Hepatocyte (in vitro differentiated cells): ENCODE results near the gene TEX55. TPM values are rescaled to one million over a fixed set of nuclear protein-coding genes. Genes with fewer than 3 reads are reported as not detected.
"Not testable (repeated sequence)": the region's sequence is repeated elsewhere in the genome, so short reads cannot be mapped to it uniquely, and the experiment has no call there.

Experiments used
- DNase-seq: peaks from one replicate; pipeline ENCODE4 v3.0.0-alpha.2; 2016; ENCODE audit warnings: low spot score
- H2AFZ ChIP-seq: fragments of 200-600 bp; sonication (generic); 2 replicates; pipeline ENCODE4 v1.6.0; 2016; ENCODE audit warnings: antibody characterized with exemption, mild to moderate bottlenecking
- H3K27ac ChIP-seq: fragments of 200-600 bp; sonication (generic); 2 replicates; pipeline ENCODE4 v1.5.1; 2016; ENCODE audit warnings: mild to moderate bottlenecking
- H3K27me3 ChIP-seq: fragments of 200-600 bp; sonication (generic); 2 replicates; pipeline ENCODE4 v1.6.1; 2016
- H3K36me3 ChIP-seq: fragments of 200-600 bp; sonication (generic); replicated peaks from 2 replicates; pipeline ENCODE4 v1.5.1; 2016; ENCODE audit warnings: low read depth; ENCODE audit not compliant: insufficient read depth
- H3K4me1 ChIP-seq: fragments of 200-600 bp; sonication (generic); 2 replicates; pipeline ENCODE4 v1.5.1; 2016; ENCODE audit warnings: mild to moderate bottlenecking, moderate library complexity; ENCODE audit not compliant: insufficient read depth
- H3K4me2 ChIP-seq: fragments of 200-600 bp; sonication (generic); 2 replicates; pipeline ENCODE4 v1.6.0; 2016
- H3K4me3 ChIP-seq: fragments of 200-600 bp; sonication (generic); 2 replicates; pipeline ENCODE4 v1.5.1; 2016; ENCODE audit warnings: mild to moderate bottlenecking
- H3K79me2 ChIP-seq: fragments of 200-600 bp; sonication (generic); 2 replicates; pipeline ENCODE4 v1.6.0; 2017; ENCODE audit warnings: mild to moderate bottlenecking
- H3K9me2 ChIP-seq: fragments of 200-600 bp; sonication (generic); replicated peaks from 2 replicates; pipeline ENCODE4 v1.6.0; 2017; ENCODE audit warnings: mild to moderate bottlenecking; ENCODE audit not compliant: insufficient read depth
- H3K9me3 ChIP-seq: fragments of 200-600 bp; sonication (generic); 2 replicates; pipeline ENCODE4 v1.5.1; 2016; ENCODE audit warnings: low read depth, mild to moderate bottlenecking
- H4K20me1 ChIP-seq: fragments of 200-600 bp; sonication (generic); 2 replicates; pipeline ENCODE4 v1.6.0; 2016; ENCODE audit warnings: mild to moderate bottlenecking; ENCODE audit not compliant: insufficient read depth, poor library complexity, severe bottlenecking
- CTCF ChIP-seq: fragments of 200-600 bp; sonication (generic); IDR thresholded peaks from 2 replicates; pipeline ENCODE4 v1.5.1; 2016; ENCODE audit warnings: antibody characterized with exemption, mild to moderate bottlenecking; ENCODE audit not compliant: poor library complexity
- EZH2 ChIP-seq: fragments of 200-600 bp; sonication (generic); IDR thresholded peaks from 2 replicates; pipeline ENCODE4 v1.6.1; 2016; ENCODE audit warnings: antibody characterized with exemption, mild to moderate bottlenecking, borderline replicate concordance
- EZH2phosphoT487 ChIP-seq: fragments of 200-600 bp; sonication (generic); IDR thresholded peaks from one replicate; pipeline ENCODE4 v1.6.1; 2018; ENCODE audit warnings: antibody characterized with exemption, mild to moderate bottlenecking, low read depth, moderate library complexity; ENCODE audit not compliant: unreplicated experiment, severe bottlenecking
- WGBS: methylation state at CpG from one replicate; pipeline ENCODE4 v1.1.6; 2016; ENCODE audit warnings: low lambda C conversion rate; ENCODE audit errors: missing lambda C conversion rate; 5-methylcytosine and 5-hydroxymethylcytosine counted together
- polyA plus RNA-seq: library from polyadenylated mRNA; unstranded; fragments of >200 nt; fragmentation: Nextera tagmentation; extraction: Ambion mirVana; gene quantifications from 2 replicates; pipeline ENCODE4 v1.2.1, GENCODE V29; 2016
- total RNA-seq: library from RNA; depleted of rRNA; stranded (reverse); fragments of >200 nt; gene quantifications from 2 replicates; pipeline ENCODE4 v1.2.3, GENCODE V29; 2014

The TEX55 gene
- total and polyA plus RNA-seq, 2 experiments from 2014 or later: not detected

- Histone ChIP-seq H3K27me3 (no peaks in the 10 kb centered on the region), H3K4me3 (no peak overlapping the region), H3K9me2 (no peaks in the 10 kb centered on the region), H3K4me1 (no peaks in the 10 kb centered on the region), H3K79me2 (no peaks in the 10 kb centered on the region), H3K4me2 (no peak overlapping the region), H3K36me3 (no peaks in the 10 kb centered on the region), H3K9me3 (no peaks in the 10 kb centered on the region), H4K20me1 (no peaks in the 10 kb centered on the region), H2AFZ (no peak overlapping the region), H3K27ac (no peak overlapping the region)
- no peak for DNase-seq
- TF ChIP-seq CTCF (no peak), EZH2phosphoT487 (no peak), EZH2 (no peak)
- WGBS: 54% methylated on average over 2 of the region's 2 CpGs
Observed at GRCh38 chr3:119099785-119100184, 46.2 kb upstream of the TEX55 start.

GRCh38 chr3:119104031-119104430, 41.9 kb upstream of the TEX55 start:
- Histone ChIP-seq H2AFZ (no peak overlapping the region), H3K79me2 (no peaks in the 10 kb centered on the region), H3K9me3 (no peaks in the 10 kb centered on the region), H3K4me2 (no peak overlapping the region), H3K27ac (no peak overlapping the region), H3K9me2 (no peaks in the 10 kb centered on the region), H4K20me1 (no peaks in the 10 kb centered on the region), H3K4me3 (no peak overlapping the region), H3K36me3 (no peaks in the 10 kb centered on the region), H3K27me3 (no peaks in the 10 kb centered on the region), H3K4me1 (no peaks in the 10 kb centered on the region)
- 90% methylated on average over 4 of the region's 4 CpGs for WGBS
- TF ChIP-seq EZH2 (no peak), EZH2phosphoT487 (no peak), CTCF (no peak)
- DNase-seq: no peak

GRCh38 chr3:119118330-119118729, 27.6 kb upstream of the TEX55 start:
- H3K27me3 ChIP-seq, H3K9me3 ChIP-seq, H3K9me2 ChIP-seq, H3K27ac ChIP-seq, H3K36me3 ChIP-seq, H3K4me2 ChIP-seq, H2AFZ ChIP-seq, DNase-seq, H3K79me2 ChIP-seq, H3K4me3 ChIP-seq, H4K20me1 ChIP-seq, H3K4me1 ChIP-seq: not testable (repeated sequence)
- 52% methylated on average over 3 of the region's 3 CpGs for WGBS

- Histone ChIP-seq H2AFZ (no peak overlapping the region), H3K9me2 (no peaks in the 10 kb centered on the region), H3K79me2 (no peaks in the 10 kb centered on the region), H3K27ac (no peak overlapping the region), H3K4me3 (no peak overlapping the region), H4K20me1 (no peaks in the 10 kb centered on the region), H3K4me1 (no peaks in the 10 kb centered on the region), H3K4me2 (no peak overlapping the region), H3K27me3 (no peaks in the 10 kb centered on the region), H3K36me3 (no peaks in the 10 kb centered on the region), H3K9me3 (no peaks in the 10 kb centered on the region)
- 84% methylated on average over 2 of the region's 2 CpGs for WGBS
- no peak for DNase-seq
- no peak for TF ChIP-seq EZH2
- no peak for TF ChIP-seq CTCF
- TF ChIP-seq EZH2phosphoT487: no peak
Observed at GRCh38 chr3:119120480-119120879, 25.5 kb upstream of the TEX55 start.
